A673 (cell line): ENCODE results near the gene INAFM1. TPM values are rescaled to one million over a fixed set of nuclear protein-coding genes. Genes with fewer than 3 reads are reported as not detected.

ENCODE experiments used
- BruUV-seq: library from RNA; stranded (reverse); fragments of 400-500 nt; replicated peaks from 2 replicates; lab custom pipeline; 2021; lab: Mats Ljungman, UMichigan
- CTCF ChIA-PET: fragments of 300-600 bp; sonication (Branson Sonifier 250); formaldehyde crosslinking; loops from one replicate; lab custom pipeline; 2022; ENCODE audit warnings: antibody characterized with exemption; lab: Charles Lee
- POLR2A ChIA-PET: fragments of 300-600 bp; sonication (Branson Sonifier 250); formaldehyde crosslinking; loops from one replicate; lab custom pipeline; 2022; ENCODE audit warnings: antibody characterized with exemption; ENCODE audit not compliant: low non-redundant PET; lab: Charles Lee
- DNase-seq: peaks from one replicate; pipeline ENCODE4 v3.0.0-alpha.2; 2015; ENCODE audit warnings: low spot score
- H3K27ac ChIP-seq: fragments of 200-600 bp; sonication (generic); 2 replicates; pipeline ENCODE4 v1.5.1; 2016; ENCODE audit warnings: mixed run types, low read depth, mild to moderate bottlenecking, mixed read lengths, antibody characterized with exemption, low read length; ENCODE audit not compliant: poor library complexity, severe bottlenecking
- H3K27me3 ChIP-seq: fragments of 200-600 bp; sonication (generic); replicated peaks from 2 replicates; pipeline ENCODE4 v1.6.1; 2017; ENCODE audit warnings: mixed run types, low read depth, mild to moderate bottlenecking, mixed read lengths, antibody characterized with exemption, low read length; ENCODE audit not compliant: insufficient read depth, poor library complexity
- H3K36me3 ChIP-seq: fragments of 200-600 bp; sonication (generic); 2 replicates; pipeline ENCODE4 v1.6.1; 2016; ENCODE audit warnings: mixed run types, mild to moderate bottlenecking, mixed read lengths, antibody characterized with exemption, low read length; ENCODE audit not compliant: insufficient read depth, poor library complexity, severe bottlenecking
- H3K4me1 ChIP-seq: fragments of 200-600 bp; sonication (generic); 2 replicates; pipeline ENCODE4 v1.6.1; 2017; ENCODE audit warnings: mixed run types, mild to moderate bottlenecking, mixed read lengths, antibody characterized with exemption, low read length; ENCODE audit not compliant: insufficient read depth, poor library complexity, severe bottlenecking
- H3K4me3 ChIP-seq: fragments of 200-600 bp; sonication (generic); 2 replicates; pipeline ENCODE4 v1.5.1; 2016; ENCODE audit warnings: low read depth, mixed run types, mild to moderate bottlenecking, mixed read lengths, low read length; ENCODE audit not compliant: poor library complexity, severe bottlenecking
- H3K9me3 ChIP-seq: fragments of 200-600 bp; sonication (generic); 2 replicates; pipeline ENCODE4 v1.6.1; 2016; ENCODE audit warnings: mixed run types, low read depth, mild to moderate bottlenecking, mixed read lengths, antibody characterized with exemption, low read length; ENCODE audit not compliant: poor library complexity, severe bottlenecking
- EZH2 ChIP-seq: fragments of 200-600 bp; sonication (generic); IDR thresholded peaks from 2 replicates; pipeline ENCODE4 v1.6.1; 2017; ENCODE audit warnings: borderline replicate concordance, low read depth, mild to moderate bottlenecking, mixed read lengths, antibody characterized with exemption, low read length; ENCODE audit not compliant: poor library complexity, severe bottlenecking
- intact Hi-C: fragments of 100-400 bp; cut with micrococcal nuclease; formaldehyde crosslinking; loops from one replicate; pipeline ENCODE4 v1.10.0; 2022; ENCODE audit not compliant: unreplicated experiment
- total RNA-seq: library from RNA; stranded (reverse); gene quantifications from 2 replicates; pipeline ENCODE4 v1.2.3, GENCODE V29; 2021
- TF ChIP-seq, protein P1 (sequence below): fragments of 300-800, 200-600 bp; sonication (generic); conservative IDR thresholded peaks from 2 replicates; pipeline ENCODE4 v1.5.1; 2017; ENCODE audit warnings: low read depth, mild to moderate bottlenecking, antibody characterized with exemption, low read length, moderate library complexity, mixed read lengths

Gene INAFM1
- total RNA-seq, 1 experiment from 2014 or later, result 13.8 TPM

DNA sequence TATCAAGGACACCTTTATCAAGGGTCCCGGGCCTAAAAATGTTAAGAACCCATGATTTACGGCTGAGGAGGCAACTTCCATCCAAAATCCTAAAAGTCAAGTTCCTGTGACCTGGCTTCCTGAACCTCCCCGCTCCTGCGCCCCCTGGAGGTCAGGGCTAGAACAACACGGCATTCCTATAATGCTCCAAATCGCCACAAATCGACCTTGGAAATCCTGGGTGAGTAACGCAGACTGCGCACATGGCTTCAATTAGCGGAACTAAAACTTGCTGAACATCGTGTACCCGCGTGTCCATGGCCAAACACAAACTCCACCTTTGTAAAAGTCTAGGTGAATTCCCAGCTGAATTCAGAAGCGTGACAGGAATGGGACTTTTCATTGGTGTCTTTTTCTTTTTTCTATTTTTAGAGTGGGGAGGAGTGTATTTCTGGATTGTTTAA is 30.6 kb downstream of the INAFM1 start:
- no peak overlapping the region for H3K4me3 ChIP-seq
- no peaks in the 10 kb centered on the region for H3K9me3 ChIP-seq
- no peaks in the 10 kb centered on the region for H3K4me1 ChIP-seq
- intact Hi-C loops, result no loop called here
- BruUV-seq, result no TSS peak
- no peak overlapping the region for H3K27ac ChIP-seq
- H3K27me3 ChIP-seq, result no peaks in the 10 kb centered on the region
- TF ChIP-seq, protein P1, sequence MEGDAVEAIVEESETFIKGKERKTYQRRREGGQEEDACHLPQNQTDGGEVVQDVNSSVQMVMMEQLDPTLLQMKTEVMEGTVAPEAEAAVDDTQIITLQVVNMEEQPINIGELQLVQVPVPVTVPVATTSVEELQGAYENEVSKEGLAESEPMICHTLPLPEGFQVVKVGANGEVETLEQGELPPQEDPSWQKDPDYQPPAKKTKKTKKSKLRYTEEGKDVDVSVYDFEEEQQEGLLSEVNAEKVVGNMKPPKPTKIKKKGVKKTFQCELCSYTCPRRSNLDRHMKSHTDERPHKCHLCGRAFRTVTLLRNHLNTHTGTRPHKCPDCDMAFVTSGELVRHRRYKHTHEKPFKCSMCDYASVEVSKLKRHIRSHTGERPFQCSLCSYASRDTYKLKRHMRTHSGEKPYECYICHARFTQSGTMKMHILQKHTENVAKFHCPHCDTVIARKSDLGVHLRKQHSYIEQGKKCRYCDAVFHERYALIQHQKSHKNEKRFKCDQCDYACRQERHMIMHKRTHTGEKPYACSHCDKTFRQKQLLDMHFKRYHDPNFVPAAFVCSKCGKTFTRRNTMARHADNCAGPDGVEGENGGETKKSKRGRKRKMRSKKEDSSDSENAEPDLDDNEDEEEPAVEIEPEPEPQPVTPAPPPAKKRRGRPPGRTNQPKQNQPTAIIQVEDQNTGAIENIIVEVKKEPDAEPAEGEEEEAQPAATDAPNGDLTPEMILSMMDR, result peak; percentile 97
- TF ChIP-seq EZH2, result no peak
- H3K36me3 ChIP-seq, result no peaks in the 10 kb centered on the region
- DNase-seq, result peak; percentile 80
- ChIA-PET POLR2A (no interaction called here), CTCF (interaction anchor here (0.7 kb wide), 2 partner anchors 30 to 179 kb away, joined by 6 to 7 read pairs; no protein-coding TSS in a partner anchor)

DNA sequence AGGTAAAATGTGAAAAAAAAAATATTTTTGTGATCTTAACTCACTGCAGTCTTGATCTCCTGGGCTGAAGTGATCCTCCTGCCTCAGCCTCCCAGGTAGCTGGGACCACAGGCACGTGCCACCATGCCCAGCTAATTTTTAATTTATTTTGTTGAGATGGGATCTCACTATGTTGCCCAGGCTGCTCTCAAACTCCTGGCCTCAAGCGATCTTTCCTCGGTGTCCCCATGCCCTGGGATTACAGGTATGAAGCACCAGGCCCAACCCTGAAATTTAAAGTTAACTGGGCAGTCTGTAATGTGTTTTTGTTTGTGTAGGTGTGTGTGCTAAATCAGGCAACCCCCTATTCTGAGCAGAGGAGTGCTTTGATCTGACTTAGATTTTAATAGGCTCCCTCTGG is 31.6 kb downstream of the INAFM1 start:
- no TSS peak for BruUV-seq
- no peak for DNase-seq
- no peak for TF ChIP-seq EZH2
- TF ChIP-seq, protein P1, result no peak
- H3K27ac ChIP-seq, result no peak overlapping the region
- H3K36me3 ChIP-seq, result no peaks in the 10 kb centered on the region
- intact Hi-C loops, result no loop called here
- no peaks in the 10 kb centered on the region for H3K4me1 ChIP-seq
- CTCF ChIA-PET, result interaction anchor here (0.7 kb wide), 2 partner anchors 101 to 178 kb away, joined by 4 to 7 read pairs; no protein-coding TSS in a partner anchor
- no peak overlapping the region for H3K4me3 ChIP-seq
- H3K27me3 ChIP-seq, result no peaks in the 10 kb centered on the region
- POLR2A ChIA-PET, result no interaction called here
- no peaks in the 10 kb centered on the region for H3K9me3 ChIP-seq

DNA sequence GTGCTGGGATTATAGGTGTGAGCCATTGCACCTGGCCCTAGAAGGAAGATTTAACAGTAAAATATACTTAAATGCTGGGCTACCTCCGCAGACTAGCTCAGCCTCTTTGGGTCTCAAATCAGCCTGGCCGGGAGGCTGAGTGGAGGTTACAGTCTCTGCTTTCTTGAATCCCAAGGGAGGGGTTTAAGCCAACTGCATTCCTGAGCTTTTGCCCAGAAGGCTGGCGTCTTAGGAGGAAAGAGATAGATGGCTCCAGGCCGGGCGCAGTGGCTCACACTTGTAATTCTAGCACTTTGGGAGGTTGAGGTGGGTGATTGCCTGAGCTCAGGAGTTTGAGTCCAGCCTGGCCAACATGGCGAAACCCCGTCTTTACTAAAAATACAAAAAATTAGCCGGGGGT is 34.4 kb downstream of the INAFM1 start:
- H3K4me3 ChIP-seq, result no peak overlapping the region
- no peak for TF ChIP-seq EZH2
- TF ChIP-seq, protein P1, result no peak
- H3K4me1 ChIP-seq, result no peaks in the 10 kb centered on the region
- ChIA-PET POLR2A (no interaction called here), CTCF (no interaction called here)
- DNase-seq, result peak; percentile 37
- no peaks in the 10 kb centered on the region for H3K36me3 ChIP-seq
- no peaks in the 10 kb centered on the region for H3K27me3 ChIP-seq
- no TSS peak for BruUV-seq
- no peaks in the 10 kb centered on the region for H3K9me3 ChIP-seq
- H3K27ac ChIP-seq, result no peak overlapping the region
- intact Hi-C loops, result no loop called here
